ENCODE results near the gene UBE2E2.

Gene UBE2E2

GRCh38 chr3:23440416-23441294, 237.5 kb downstream of the UBE2E2 start:
- no peak overlapping the region for H3K9ac ChIP-seq (ENCODE audit: low read depth, low read length)
- peaks cover 29% of the 10 kb centered on the region for H3K4me1 ChIP-seq (ENCODE audit: insufficient read depth, low read length)
- H3K36me3 ChIP-seq (ENCODE audit: insufficient read depth, low read length) = no peaks in the 10 kb centered on the region; the same call in 1 of the 2 replicates
- no peaks in the 10 kb centered on the region for H3K9me3 ChIP-seq (ENCODE audit: control insufficient read depth, insufficient read depth, low read length)

DNA sequence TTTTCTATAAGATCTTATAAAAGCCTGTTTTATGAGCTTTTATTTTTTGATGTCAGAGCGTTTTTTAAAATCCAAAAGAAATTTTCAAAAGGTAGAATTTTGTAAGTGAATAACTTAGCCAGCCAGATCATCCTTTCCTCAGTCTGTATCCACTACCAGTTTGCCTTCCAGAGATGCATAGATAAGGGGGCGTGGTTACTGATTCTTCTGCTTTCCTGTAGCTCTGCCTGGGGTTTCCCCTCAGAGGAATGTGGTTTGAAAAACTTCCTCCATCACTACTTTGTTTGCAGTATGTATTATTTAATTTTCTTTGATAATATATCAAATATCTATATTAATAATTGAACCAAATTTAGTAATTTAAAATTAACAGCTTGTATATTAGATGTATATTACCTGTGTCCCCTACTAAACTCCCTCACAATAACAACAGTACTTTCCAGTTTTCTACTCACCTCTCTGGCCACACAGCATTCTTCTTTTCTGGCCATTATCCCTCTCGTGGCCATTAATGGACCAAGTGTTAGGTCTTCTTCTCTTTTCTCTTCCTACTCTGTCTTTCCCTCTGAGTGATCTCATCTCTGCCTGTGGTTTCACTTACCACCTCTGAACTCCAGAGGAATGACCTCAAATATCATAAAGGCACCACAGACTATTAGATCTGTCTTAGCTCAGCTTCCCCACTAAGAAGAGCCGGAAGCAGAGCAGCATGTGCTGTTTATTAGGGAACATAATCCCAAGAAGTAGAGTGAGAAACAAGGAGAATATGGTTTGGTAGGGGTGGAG, 239.7 kb downstream of the UBE2E2 start:
- Histone ChIP-seq H3K9ac (ENCODE audit: low read depth, low read length) (no peak overlapping the region), H3K36me3 (ENCODE audit: insufficient read depth, low read length) (no peaks in the 10 kb centered on the region; the same call in 1 of the 2 replicates), H3K9me3 (ENCODE audit: control insufficient read depth, insufficient read depth, low read length) (no peaks in the 10 kb centered on the region), H3K4me1 (ENCODE audit: insufficient read depth, low read length) (peaks cover 23% of the 10 kb centered on the region)

DNA sequence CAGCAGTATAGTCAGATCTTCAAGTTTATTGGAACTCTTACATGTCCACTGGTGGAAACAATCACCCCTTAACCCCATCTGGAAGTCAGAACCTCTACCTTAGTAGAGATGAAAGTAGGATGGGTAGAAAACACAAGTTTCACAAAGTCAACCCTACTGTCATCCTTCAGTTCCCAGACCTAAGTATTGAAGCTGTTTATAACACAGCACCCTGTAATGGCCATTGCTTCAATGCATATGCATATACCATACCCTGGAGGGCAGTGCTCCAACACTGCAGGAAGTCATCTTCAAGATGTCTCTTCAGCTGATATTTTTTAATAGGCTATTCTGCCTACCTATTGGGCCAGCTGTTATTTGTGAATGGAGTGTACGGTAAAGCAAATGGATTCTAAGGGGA, 241.3 kb downstream of the UBE2E2 start:
- Histone ChIP-seq H3K36me3 (ENCODE audit: insufficient read depth, low read length) (no peaks in the 10 kb centered on the region; the same call in 1 of the 2 replicates), H3K9me3 (ENCODE audit: control insufficient read depth, insufficient read depth, low read length) (no peaks in the 10 kb centered on the region), H3K4me1 (ENCODE audit: insufficient read depth, low read length) (peaks cover 20% of the 10 kb centered on the region), H3K9ac (ENCODE audit: low read depth, low read length) (no peak overlapping the region)

DNA sequence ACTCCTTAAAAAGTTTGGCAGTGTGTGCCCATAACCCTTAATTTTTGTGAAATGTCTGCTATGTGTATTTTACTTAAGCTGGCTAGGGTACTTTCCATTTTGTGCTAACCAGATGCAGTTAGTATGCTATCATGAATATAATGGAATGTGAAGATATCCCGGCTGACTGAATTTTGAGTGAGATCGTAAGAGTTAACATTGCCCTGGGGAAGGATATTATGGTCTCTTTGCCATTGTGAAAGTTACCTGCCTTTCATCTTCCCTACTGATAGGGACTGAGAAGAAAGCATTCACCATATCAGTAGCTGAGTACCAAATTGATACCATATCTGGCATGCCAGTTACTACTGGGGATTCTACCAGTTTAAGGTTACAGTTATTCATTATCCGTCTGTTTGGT, 243.2 kb downstream of the UBE2E2 start:
- H3K4me1 ChIP-seq (ENCODE audit: insufficient read depth, low read length) = peaks cover 13% of the 10 kb centered on the region; the same call in 1 of the 2 replicates
- H3K9me3 ChIP-seq (ENCODE audit: control insufficient read depth, insufficient read depth, low read length) = no peaks in the 10 kb centered on the region
- H3K36me3 ChIP-seq (ENCODE audit: insufficient read depth, low read length) = no peaks in the 10 kb centered on the region; the same call in 1 of the 2 replicates
- no peak overlapping the region for H3K9ac ChIP-seq (ENCODE audit: low read depth, low read length)

DNA sequence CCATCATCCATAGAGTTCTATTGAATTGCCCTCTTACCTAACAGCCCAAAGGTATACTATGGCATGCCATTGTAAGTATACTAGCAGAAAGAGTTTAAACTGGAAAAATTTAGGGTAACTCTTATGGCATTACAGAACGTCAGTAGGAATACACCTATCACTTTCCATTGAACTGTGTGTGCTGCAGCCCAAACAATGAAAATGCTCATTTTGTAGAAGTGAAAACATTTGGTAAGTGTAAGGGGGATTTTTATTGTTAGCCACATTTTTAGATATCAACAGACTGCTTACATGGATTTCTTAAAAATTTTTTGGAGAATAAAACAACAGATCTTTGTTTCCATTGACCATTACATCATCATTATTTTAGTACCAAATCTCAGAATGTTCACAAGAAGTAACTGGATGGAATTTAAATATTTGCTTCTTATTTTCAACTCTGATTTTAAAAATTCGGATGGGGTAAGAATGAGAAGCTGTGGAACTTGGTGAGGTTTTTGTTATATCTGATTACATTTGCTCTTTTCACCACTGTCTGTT, 245.9 kb downstream of the UBE2E2 start:
- H3K4me1 ChIP-seq (ENCODE audit: insufficient read depth, low read length) = 0 out of 2 replicates have a peak, but pooled peaks cover 4% of the 10 kb centered on the region
- H3K9me3 ChIP-seq (ENCODE audit: control insufficient read depth, insufficient read depth, low read length) = no peaks in the 10 kb centered on the region

DNA sequence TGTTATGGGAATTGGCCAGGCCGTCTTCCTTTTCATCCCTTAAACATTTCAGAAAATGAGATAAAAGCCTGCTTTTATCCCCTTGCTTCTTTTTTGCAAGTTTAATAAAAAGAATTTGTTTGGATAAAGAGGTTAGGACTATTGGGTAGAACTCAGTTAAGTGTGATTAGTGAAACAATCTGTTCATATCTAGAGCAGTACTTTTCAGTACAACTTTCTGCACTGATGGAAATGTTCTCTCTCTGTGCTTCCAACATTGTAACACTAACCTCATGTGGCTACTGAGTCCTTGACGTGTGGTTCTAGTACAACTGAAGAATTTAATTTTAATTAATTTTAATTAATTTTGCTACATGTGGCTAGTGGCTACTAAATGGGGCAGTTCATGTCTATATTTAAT, 246.9 kb downstream of the UBE2E2 start:
- peaks cover 10% of the 10 kb centered on the region; the same call in 1 of the 2 replicates for H3K4me1 ChIP-seq (ENCODE audit: insufficient read depth, low read length)
- H3K9me3 ChIP-seq (ENCODE audit: control insufficient read depth, insufficient read depth, low read length) = no peaks in the 10 kb centered on the region
- no peak overlapping the region for H3K9ac ChIP-seq (ENCODE audit: low read depth, low read length)
- no peaks in the 10 kb centered on the region; the same call in 1 of the 2 replicates for H3K36me3 ChIP-seq (ENCODE audit: insufficient read depth, low read length)

More for the DNA sequence above, 245.9 kb downstream of the UBE2E2 start:
- Histone ChIP-seq H3K36me3 (ENCODE audit: insufficient read depth, low read length) (no peaks in the 10 kb centered on the region; the same call in 1 of the 2 replicates), H3K9ac (ENCODE audit: low read depth, low read length) (no peak overlapping the region)

DNA sequence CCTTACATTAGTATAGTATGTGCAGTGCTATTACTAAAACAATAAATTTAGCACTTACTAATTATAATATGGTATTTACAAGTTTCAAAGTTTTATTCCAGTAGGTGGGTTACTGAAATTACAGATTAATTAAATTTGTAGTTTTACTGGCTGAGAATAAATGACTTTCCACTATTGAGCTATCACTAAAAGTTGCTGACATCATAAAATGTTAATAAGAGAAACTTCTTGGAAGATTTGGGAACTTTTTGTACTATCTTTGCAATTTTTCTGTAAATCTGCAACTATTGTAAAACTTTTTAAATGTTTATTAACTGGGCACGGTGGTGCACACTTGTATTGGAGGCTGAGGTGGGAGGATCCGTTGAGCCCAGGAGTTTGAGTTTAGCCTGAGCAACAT, 247.7 kb downstream of the UBE2E2 start:
- Histone ChIP-seq H3K9ac (ENCODE audit: low read depth, low read length) (no peak overlapping the region), H3K4me1 (ENCODE audit: insufficient read depth, low read length) (peaks cover 10% of the 10 kb centered on the region; the same call in 1 of the 2 replicates), H3K9me3 (ENCODE audit: control insufficient read depth, insufficient read depth, low read length) (no peaks in the 10 kb centered on the region), H3K36me3 (ENCODE audit: insufficient read depth, low read length) (no peaks in the 10 kb centered on the region)

DNA sequence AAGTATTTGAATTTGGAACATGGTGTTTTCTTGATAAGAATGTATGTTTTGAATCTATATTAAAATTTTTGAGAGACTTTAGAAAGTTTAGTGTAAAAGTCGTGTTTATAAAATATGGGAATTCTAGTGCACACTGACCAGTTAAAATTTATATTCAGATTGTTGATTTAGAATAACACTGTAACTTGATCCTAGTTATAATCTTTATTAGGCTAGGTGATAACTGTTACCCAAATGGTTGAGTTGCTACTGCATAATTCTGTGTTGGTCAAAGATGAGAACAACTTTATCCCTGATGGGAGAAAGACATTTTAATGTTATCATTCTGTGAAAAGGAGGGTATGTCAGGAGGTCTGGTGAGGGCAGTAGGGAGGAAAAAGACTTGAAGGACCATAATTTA, 249.3 kb downstream of the UBE2E2 start:
- Histone ChIP-seq H3K36me3 (ENCODE audit: insufficient read depth, low read length) (no peaks in the 10 kb centered on the region), H3K4me1 (ENCODE audit: insufficient read depth, low read length) (peaks cover 6% of the 10 kb centered on the region; the same call in 1 of the 2 replicates), H3K9ac (ENCODE audit: low read depth, low read length) (no peak overlapping the region), H3K9me3 (ENCODE audit: control insufficient read depth, insufficient read depth, low read length) (no peaks in the 10 kb centered on the region)

GRCh38 chr3:23455084-23455483, 252.0 kb downstream of the UBE2E2 start:
- Histone ChIP-seq H3K4me1 (ENCODE audit: insufficient read depth, low read length) (peaks cover 9% of the 10 kb centered on the region; the same call in 1 of the 2 replicates), H3K36me3 (ENCODE audit: insufficient read depth, low read length) (no peaks in the 10 kb centered on the region), H3K9ac (ENCODE audit: low read depth, low read length) (no peak overlapping the region), H3K9me3 (ENCODE audit: control insufficient read depth, insufficient read depth, low read length) (no peaks in the 10 kb centered on the region)

DNA sequence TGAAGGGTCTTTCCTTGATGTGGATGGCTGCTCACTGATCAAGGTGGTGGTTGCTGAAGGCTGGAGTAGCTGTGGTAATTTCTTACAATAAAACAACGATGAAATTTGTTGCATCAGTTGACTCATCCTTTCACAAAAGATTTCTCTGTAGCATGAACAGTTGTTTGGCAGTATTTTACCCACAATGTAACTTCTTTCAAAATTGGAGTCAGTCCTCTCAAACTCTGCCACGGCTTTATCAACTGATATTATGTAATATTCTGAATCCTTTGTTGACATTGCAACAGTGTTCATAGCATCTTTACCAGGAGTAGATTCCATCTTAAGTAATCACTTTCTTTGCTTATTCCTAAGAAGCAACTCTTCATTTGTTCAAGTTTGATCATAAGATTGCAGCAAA, 252.6 kb downstream of the UBE2E2 start:
- Histone ChIP-seq H3K4me1 (ENCODE audit: insufficient read depth, low read length) (peaks cover 11% of the 10 kb centered on the region; the same call in 1 of the 2 replicates), H3K9me3 (ENCODE audit: control insufficient read depth, insufficient read depth, low read length) (no peaks in the 10 kb centered on the region), H3K9ac (ENCODE audit: low read depth, low read length) (no peak overlapping the region), H3K36me3 (ENCODE audit: insufficient read depth, low read length) (no peaks in the 10 kb centered on the region)

GRCh38 chr3:23457697-23458096, 254.6 kb downstream of the UBE2E2 start:
- Histone ChIP-seq H3K4me1 (ENCODE audit: insufficient read depth, low read length) (peaks cover 11% of the 10 kb centered on the region; the same call in 1 of the 2 replicates), H3K9me3 (ENCODE audit: control insufficient read depth, insufficient read depth, low read length) (no peaks in the 10 kb centered on the region), H3K36me3 (ENCODE audit: insufficient read depth, low read length) (no peaks in the 10 kb centered on the region), H3K9ac (ENCODE audit: low read depth, low read length) (no peak overlapping the region)

DNA sequence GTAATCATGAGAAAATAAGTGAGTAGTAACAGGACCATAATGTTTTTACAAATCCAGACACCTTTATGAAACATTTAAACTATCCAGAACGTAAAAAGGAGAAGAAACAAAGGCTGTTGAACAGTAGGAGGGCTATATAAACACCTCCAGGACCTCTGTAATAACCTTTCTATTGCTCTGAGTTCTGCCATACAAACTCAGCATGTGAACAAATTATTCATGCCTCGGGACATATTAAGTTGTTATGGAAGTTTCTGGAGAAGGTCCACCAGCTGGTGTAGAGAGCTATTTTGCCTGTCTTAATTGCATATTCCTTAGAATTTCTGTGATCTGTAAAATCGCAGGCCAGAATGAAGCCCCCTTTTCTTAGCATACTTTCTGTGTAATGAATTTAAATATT, 256.3 kb downstream of the UBE2E2 start:
- Histone ChIP-seq H3K36me3 (ENCODE audit: insufficient read depth, low read length) (no peaks in the 10 kb centered on the region), H3K9me3 (ENCODE audit: control insufficient read depth, insufficient read depth, low read length) (no peaks in the 10 kb centered on the region), H3K9ac (ENCODE audit: low read depth, low read length) (no peak overlapping the region), H3K4me1 (ENCODE audit: insufficient read depth, low read length) (peaks cover 10% of the 10 kb centered on the region; the same call in 1 of the 2 replicates)

- Histone ChIP-seq H3K9me3 (ENCODE audit: control insufficient read depth, insufficient read depth, low read length) (no peaks in the 10 kb centered on the region), H3K9ac (ENCODE audit: low read depth, low read length) (no peak overlapping the region), H3K36me3 (ENCODE audit: insufficient read depth, low read length) (no peaks in the 10 kb centered on the region), H3K4me1 (ENCODE audit: insufficient read depth, low read length) (0 out of 2 replicates have a peak, but pooled peaks cover 5% of the 10 kb centered on the region)
Measured at GRCh38 chr3:23459889-23460546, 256.9 kb downstream of the UBE2E2 start.

- Histone ChIP-seq H3K9ac (ENCODE audit: low read depth, low read length) (no peak overlapping the region), H3K9me3 (ENCODE audit: control insufficient read depth, insufficient read depth, low read length) (no peaks in the 10 kb centered on the region), H3K36me3 (ENCODE audit: insufficient read depth, low read length) (no peaks in the 10 kb centered on the region), H3K4me1 (ENCODE audit: insufficient read depth, low read length) (0 out of 2 replicates have a peak, but pooled peaks cover 5% of the 10 kb centered on the region)
Measured at GRCh38 chr3:23461069-23461468, 257.9 kb downstream of the UBE2E2 start.

Data from ES-I3 (cell line).